Cardiac fibroblast (primary cell): ENCODE results near the gene OR51F2.

ENCODE experiments used
- DNase-seq, 2 donors: peaks; one replicate each; pipeline versions ENCODE4 v3.0.0 to v3.0.0-alpha.2; 2010; ENCODE audit warnings: low read depth in 2 of 2
- H3K4me3 ChIP-seq, 2 donors: replicated peaks in 1 of 2; 1 replicate in 1 of 2; 2 replicates in 1 of 2; pipeline ENCODE4 v1.5.1; 2011; ENCODE audit warnings: low read depth in 2 of 2, low read length in 2 of 2, mild to moderate bottlenecking in 2 of 2, moderate library complexity in 1 of 2
- CTCF ChIP-seq: IDR thresholded peaks from one replicate; pipeline ENCODE4 v1.5.1; 2011; ENCODE audit warnings: low read depth, mild to moderate bottlenecking, low read length, inconsistent platforms

OR51F2 gene

DNA sequence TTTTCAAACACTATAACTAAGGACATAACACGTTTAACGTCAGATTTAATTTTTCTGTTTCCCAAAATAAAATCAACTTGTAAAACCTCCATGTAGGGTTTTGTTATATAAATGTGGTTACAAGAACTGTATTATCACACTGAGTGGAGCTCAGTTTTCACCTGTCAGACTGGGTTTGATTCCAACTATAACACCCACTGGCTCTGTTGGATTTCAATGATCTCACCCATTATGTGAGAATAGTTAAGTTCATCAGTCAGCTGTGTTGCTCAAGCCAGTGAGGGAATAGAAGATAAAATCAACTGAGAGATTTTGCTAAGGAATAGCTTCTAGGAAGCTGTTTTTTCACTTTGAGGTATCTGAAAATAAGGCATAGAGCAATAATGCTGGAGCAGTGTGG, 11.9 kb upstream of the OR51F2 start:
- H3K4me3 ChIP-seq = no peak overlapping the region
- DNase-seq = no peak
- no peak for TF ChIP-seq CTCF

- no peak for DNase-seq
- TF ChIP-seq CTCF = no peak
- no peak overlapping the region for H3K4me3 ChIP-seq
Measured at GRCh38 chr11:4825132-4825531, 4.0 kb downstream of the OR51F2 start.

- TF ChIP-seq CTCF = peak; percentile 34
- peak; percentile 27 to 38 for DNase-seq
- no peak overlapping the region for H3K4me3 ChIP-seq
Measured at GRCh38 chr11:4826425-4826824, 5.3 kb downstream of the OR51F2 start.

DNA sequence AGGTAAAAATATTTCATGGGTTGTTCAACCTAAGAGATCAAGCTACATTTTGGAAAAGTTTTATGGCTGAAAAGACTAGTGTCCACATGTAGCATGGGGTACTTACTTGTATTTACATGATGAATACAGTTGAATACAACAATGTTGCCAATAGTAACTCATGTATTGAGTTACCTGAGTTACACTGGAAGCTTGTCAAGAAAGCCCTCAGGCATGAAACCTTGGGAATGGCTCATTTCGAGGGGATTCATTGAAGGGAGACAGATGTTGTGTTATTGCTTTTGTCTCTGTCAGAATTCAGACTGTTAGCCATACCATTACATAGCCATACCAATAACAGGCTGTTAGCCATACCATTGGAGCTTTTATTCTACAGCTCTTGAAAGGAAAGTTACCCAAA, 9.2 kb downstream of the OR51F2 start:
- no peak for TF ChIP-seq CTCF
- DNase-seq = no peak
- no peak overlapping the region for H3K4me3 ChIP-seq

DNA sequence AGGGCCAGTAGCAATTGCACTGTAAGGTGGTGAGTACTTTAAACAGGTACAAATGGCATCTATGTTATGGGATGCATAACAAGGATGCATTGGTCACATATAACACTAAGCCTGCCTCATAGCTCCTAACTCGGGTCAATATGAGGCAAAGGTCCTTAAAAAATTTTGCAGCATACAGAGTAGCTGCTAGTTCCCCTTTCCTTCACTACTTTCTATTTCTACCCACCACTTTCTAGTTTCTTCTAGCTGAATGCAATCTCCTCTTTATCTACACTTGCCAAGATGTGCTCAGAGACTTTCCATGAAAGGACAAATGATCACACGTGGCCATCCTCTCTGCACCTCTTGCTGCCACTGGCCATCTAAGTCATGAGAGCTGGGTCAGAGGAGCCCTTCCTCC, 9.8 kb downstream of the OR51F2 start:
- no peak overlapping the region for H3K4me3 ChIP-seq
- no peak for DNase-seq
- no peak for TF ChIP-seq CTCF

DNA sequence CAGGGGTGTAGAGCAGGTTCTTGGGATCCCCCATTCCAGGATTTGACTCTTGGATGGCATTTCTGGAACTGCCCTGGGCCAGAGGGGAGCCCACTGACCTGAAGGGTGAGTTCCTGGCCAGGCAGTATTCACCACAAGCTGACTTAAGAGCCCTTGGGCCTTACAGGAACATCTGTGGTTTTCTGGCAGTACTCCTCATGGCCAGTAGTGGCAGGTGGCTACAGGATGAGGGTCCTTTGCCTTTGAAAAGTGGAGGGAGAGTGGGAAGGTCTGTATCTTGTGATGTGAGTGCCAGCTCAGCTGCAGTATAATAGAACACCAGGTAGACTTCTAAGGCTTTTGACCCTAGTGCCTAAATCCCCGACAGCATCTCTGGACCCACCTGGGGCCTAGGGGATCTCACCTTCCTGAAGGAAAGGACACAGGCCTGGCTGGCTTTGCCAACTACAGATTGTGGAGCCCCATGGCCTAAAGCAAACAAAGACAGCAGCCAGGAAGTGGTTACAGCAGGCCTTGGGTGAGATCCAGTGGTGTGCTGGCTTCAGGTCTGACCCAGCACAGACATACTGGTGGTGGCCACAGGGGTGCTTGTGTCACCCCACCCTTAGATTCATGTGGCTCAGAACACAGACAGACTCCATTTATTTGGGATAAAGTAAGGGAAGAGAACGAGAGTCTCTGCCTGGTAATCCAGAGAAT, 18.9 kb downstream of the OR51F2 start:
- DNase-seq = no peak
- TF ChIP-seq CTCF = no peak
- no peak overlapping the region for H3K4me3 ChIP-seq
